ENCODE results near the gene CARD9.

GRCh38 chr9:136339173-136339957 lies 34.1 kb downstream of the CARD9 start:
- peak; percentile 97 for TF ChIP-seq CTCF (IDR thresholded peaks at IDR 0.05; ENCODE audit: low read length)
- no peak for TF ChIP-seq EZH2 (IDR thresholded peaks at IDR 0.05; ENCODE audit: borderline replicate concordance, low read length)

Measured in OCI-LY1 (cell line).